ENCODE data around the gene CLMN. TPM values are rescaled to one million over a fixed set of nuclear protein-coding genes. Genes with fewer than 3 reads are reported as not detected.

CLMN gene
- polyA plus RNA-seq, 1 donor from 2014 or later, result 0.57 TPM

GRCh38 chr14:95217391-95217900, 102.3 kb downstream of the CLMN start:
- Histone ChIP-seq H4K20me1 (ENCODE audit: insufficient read depth) (no peaks in the 10 kb centered on the region), H3K27ac (ENCODE audit: low read length) (no peak overlapping the region), H2AFZ (ENCODE audit: low read depth, low read length) (no peak overlapping the region), H3K36me3 (ENCODE audit: insufficient read depth, low read length) (no peaks in the 10 kb centered on the region), H3K9me2 (ENCODE audit: insufficient read depth, low read length) (no peaks in the 10 kb centered on the region), H3K4me2 (ENCODE audit: low read length) (no peak overlapping the region), H3K4me3 (ENCODE audit: low read length) (no peak overlapping the region), H3K79me2 (replicated peaks; ENCODE audit: insufficient read depth, low read length) (no peaks in the 10 kb centered on the region), H3F3A (ENCODE audit: insufficient read depth, low read length, poor library complexity, severe bottlenecking) (no peaks in the 10 kb centered on the region), H3K27me3 (ENCODE audit: insufficient read depth, low read depth, low read length) (no peaks in the 10 kb centered on the region), H3K9me3 (ENCODE audit: low read length) (no peaks in the 10 kb centered on the region), H3K9ac (ENCODE audit: low read length) (no peak overlapping the region)
- TF ChIP-seq TAF1 (IDR thresholded peaks at IDR 0.05; ENCODE audit: low read depth), result no peak
- no peak for TF ChIP-seq EZH2 (IDR thresholded peaks at IDR 0.05; ENCODE audit: borderline replicate concordance, insufficient read depth, low read length, poor library complexity, severe bottlenecking)
- no peak for TF ChIP-seq MXI1 (conservative IDR thresholded peaks at IDR 0.05; ENCODE audit: poor library complexity, severe bottlenecking)
- TF ChIP-seq SMC3 (conservative IDR thresholded peaks at IDR 0.05; ENCODE audit: poor library complexity), result no peak
- TF ChIP-seq, protein P1, sequence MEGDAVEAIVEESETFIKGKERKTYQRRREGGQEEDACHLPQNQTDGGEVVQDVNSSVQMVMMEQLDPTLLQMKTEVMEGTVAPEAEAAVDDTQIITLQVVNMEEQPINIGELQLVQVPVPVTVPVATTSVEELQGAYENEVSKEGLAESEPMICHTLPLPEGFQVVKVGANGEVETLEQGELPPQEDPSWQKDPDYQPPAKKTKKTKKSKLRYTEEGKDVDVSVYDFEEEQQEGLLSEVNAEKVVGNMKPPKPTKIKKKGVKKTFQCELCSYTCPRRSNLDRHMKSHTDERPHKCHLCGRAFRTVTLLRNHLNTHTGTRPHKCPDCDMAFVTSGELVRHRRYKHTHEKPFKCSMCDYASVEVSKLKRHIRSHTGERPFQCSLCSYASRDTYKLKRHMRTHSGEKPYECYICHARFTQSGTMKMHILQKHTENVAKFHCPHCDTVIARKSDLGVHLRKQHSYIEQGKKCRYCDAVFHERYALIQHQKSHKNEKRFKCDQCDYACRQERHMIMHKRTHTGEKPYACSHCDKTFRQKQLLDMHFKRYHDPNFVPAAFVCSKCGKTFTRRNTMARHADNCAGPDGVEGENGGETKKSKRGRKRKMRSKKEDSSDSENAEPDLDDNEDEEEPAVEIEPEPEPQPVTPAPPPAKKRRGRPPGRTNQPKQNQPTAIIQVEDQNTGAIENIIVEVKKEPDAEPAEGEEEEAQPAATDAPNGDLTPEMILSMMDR (IDR thresholded peaks at IDR 0.05; ENCODE audit: poor library complexity, severe bottlenecking), result no peak
- no peak for TF ChIP-seq EP300 (conservative IDR thresholded peaks at IDR 0.05; ENCODE audit: poor library complexity, severe bottlenecking)

DNA sequence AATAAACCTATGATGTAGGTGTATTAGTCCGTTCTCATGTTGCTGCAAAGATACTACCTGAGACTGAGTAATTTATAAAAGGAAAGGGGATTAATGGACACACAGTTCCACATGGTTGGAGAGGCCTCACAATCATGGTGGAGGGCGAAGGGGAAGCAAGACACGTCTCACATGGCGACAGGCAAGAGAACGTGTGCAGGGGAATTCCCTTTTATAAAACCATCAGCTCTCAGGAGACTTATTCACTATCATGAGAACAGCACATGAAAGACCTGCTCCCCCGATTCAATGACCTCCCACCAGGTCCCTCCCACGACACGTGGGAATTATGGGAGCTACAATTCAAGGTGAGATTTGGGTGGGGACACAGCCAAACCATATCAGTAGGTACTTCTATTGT, 103.7 kb downstream of the CLMN start:
- no peaks in the 10 kb centered on the region for H3K36me3 ChIP-seq (ENCODE audit: insufficient read depth, low read length)

More for the DNA sequence above, 103.7 kb downstream of the CLMN start:
- Histone ChIP-seq H3K27ac (ENCODE audit: low read length) (no peak overlapping the region), H3K79me2 (replicated peaks; ENCODE audit: insufficient read depth, low read length) (no peaks in the 10 kb centered on the region), H3F3A (ENCODE audit: insufficient read depth, low read length, poor library complexity, severe bottlenecking) (no peaks in the 10 kb centered on the region), H3K9ac (ENCODE audit: low read length) (no peak overlapping the region), H3K4me2 (ENCODE audit: low read length) (no peak overlapping the region), H3K9me3 (ENCODE audit: low read length) (no peaks in the 10 kb centered on the region), H4K20me1 (ENCODE audit: insufficient read depth) (no peaks in the 10 kb centered on the region), H3K9me2 (ENCODE audit: insufficient read depth, low read length) (no peaks in the 10 kb centered on the region), H3K27me3 (ENCODE audit: insufficient read depth, low read depth, low read length) (no peaks in the 10 kb centered on the region), H2AFZ (ENCODE audit: low read depth, low read length) (no peak overlapping the region), H3K4me3 (ENCODE audit: low read length) (no peak overlapping the region)
- no peak for TF ChIP-seq REST (IDR thresholded peaks at IDR 0.05; ENCODE audit: borderline replicate concordance)
- no peak for TF ChIP-seq EP300 (conservative IDR thresholded peaks at IDR 0.05; ENCODE audit: poor library complexity, severe bottlenecking)
- TF ChIP-seq EZH2 (IDR thresholded peaks at IDR 0.05; ENCODE audit: borderline replicate concordance, insufficient read depth, low read length, poor library complexity, severe bottlenecking), result no peak
- no peak for TF ChIP-seq TAF1 (IDR thresholded peaks at IDR 0.05; ENCODE audit: low read depth)
- no peak for TF ChIP-seq RAD21 (conservative IDR thresholded peaks at IDR 0.05)
- TF ChIP-seq, protein P1 (IDR thresholded peaks at IDR 0.05; ENCODE audit: poor library complexity, severe bottlenecking), result no peak
- TF ChIP-seq POLR2AphosphoS5 (IDR thresholded peaks at IDR 0.05), result no peak
- TF ChIP-seq MXI1 (conservative IDR thresholded peaks at IDR 0.05; ENCODE audit: poor library complexity, severe bottlenecking), result no peak
- no peak for TF ChIP-seq SMC3 (conservative IDR thresholded peaks at IDR 0.05; ENCODE audit: poor library complexity)

All from neural cell (in vitro differentiated cells).